HG03139 (cell line): ENCODE measurements around the gene NR1D2.
"Not testable (repeated sequence)": the region's sequence is repeated elsewhere in the genome, so short reads cannot be mapped to it uniquely, and the experiment has no call there.

ENCODE experiments used
- ATAC-seq: cut with Tn5 transposase; IDR thresholded peaks from one replicate; pipeline ENCODE4 v1.9.1; 2021; ENCODE audit not compliant: unreplicated experiment

Gene NR1D2

GRCh38 chr3:23944861-23945662, at the start of gene NR1D2:
Gene NR1D2, plus strand, starts transcription at chr3:23945286. Its CDS starts 293 bp downstream, at chr3:23945579.
- peak; percentile 47 for ATAC-seq

GRCh38 chr3:23900744-23901143, 44.3 kb upstream of the NR1D2 start:
- no peak for ATAC-seq

- ATAC-seq = no peak
Observed at GRCh38 chr3:23904545-23904944, 40.5 kb upstream of the NR1D2 start.

GRCh38 chr3:23909341-23909740, 35.7 kb upstream of the NR1D2 start:
- ATAC-seq = no peak

GRCh38 chr3:23911397-23911796, 33.7 kb upstream of the NR1D2 start:
- ATAC-seq = no peak

GRCh38 chr3:23912335-23912734, 32.8 kb upstream of the NR1D2 start:
- ATAC-seq = not testable (repeated sequence)

GRCh38 chr3:23913182-23913581, 31.9 kb upstream of the NR1D2 start:
- ATAC-seq = no peak

GRCh38 chr3:23913873-23914743, 31.0 kb upstream of the NR1D2 start:
- ATAC-seq = no peak

- ATAC-seq = no peak
Observed at GRCh38 chr3:23915537-23916108, 29.5 kb upstream of the NR1D2 start.

GRCh38 chr3:23916152-23916885, 28.8 kb upstream of the NR1D2 start:
- ATAC-seq = peak; percentile 37

- ATAC-seq = peak; percentile 94
Observed at GRCh38 chr3:23916886-23917678, 28.0 kb upstream of the NR1D2 start, which contains the start of the genes NKIRAS1 and RPL15. Gene NKIRAS1, minus strand, starts transcription at chr3:23916990. Its CDS starts 6,086 bp downstream, at chr3:23910904. Gene RPL15, plus strand, starts transcription at chr3:23917132. Its CDS starts 728 bp downstream, at chr3:23917860.

GRCh38 chr3:23917679-23918303, 27.3 kb upstream of the NR1D2 start:
- ATAC-seq = not testable (repeated sequence)

GRCh38 chr3:23918331-23918730, 26.8 kb upstream of the NR1D2 start:
- not testable (repeated sequence) for ATAC-seq

- no peak for ATAC-seq
Observed at GRCh38 chr3:23919628-23920027, 25.5 kb upstream of the NR1D2 start.

- ATAC-seq = no peak
Observed at GRCh38 chr3:23920151-23920655, 24.9 kb upstream of the NR1D2 start.

- no peak for ATAC-seq
Observed at GRCh38 chr3:23921052-23921511, 24.0 kb upstream of the NR1D2 start.

GRCh38 chr3:23923786-23924185, 21.3 kb upstream of the NR1D2 start:
- no peak for ATAC-seq

- ATAC-seq = no peak
Observed at GRCh38 chr3:23926246-23926645, 18.8 kb upstream of the NR1D2 start.

GRCh38 chr3:23926736-23927135, 18.4 kb upstream of the NR1D2 start:
- no peak for ATAC-seq
